ENCODE measurements around the gene MAST2. TPM values are rescaled to one million over a fixed set of nuclear protein-coding genes. Genes with fewer than 3 reads are reported as not detected.

MAST2 gene
- total RNA-seq, 3 donors from 2014 or later: 28.0 to 34.4 (median 31.6) TPM

- H3K4me1 ChIP-seq: no peaks in the 10 kb centered on the region
- H3K27ac ChIP-seq: no peak overlapping the region
- intact Hi-C loops (cut with DNase I; ENCODE audit: low total_unique reads): no loop called here
- TF ChIP-seq CTCF (IDR thresholded peaks at IDR 0.05): no peak
- no peak for TF ChIP-seq POLR2A (IDR thresholded peaks at IDR 0.05)
- TF ChIP-seq POLR2AphosphoS5 (IDR thresholded peaks at IDR 0.05): no peak
- H3K9me3 ChIP-seq: no peaks in the 10 kb centered on the region
- DNase-seq (ENCODE audit: low spot score in 2 of 2): no peak
- H3K4me3 ChIP-seq: no peak overlapping the region
- no peaks in the 10 kb centered on the region for H3K27me3 ChIP-seq
- H3K36me3 ChIP-seq: no peaks in the 10 kb centered on the region
Measured at GRCh38 chr1:45787905-45788304, 15.5 kb upstream of the MAST2 start.

GRCh38 chr1:45789601-45790000 is 13.8 kb upstream of the MAST2 start:
- no peak for TF ChIP-seq POLR2AphosphoS5 (IDR thresholded peaks at IDR 0.05)
- TF ChIP-seq POLR2A (IDR thresholded peaks at IDR 0.05): no peak
- no peak for TF ChIP-seq CTCF (IDR thresholded peaks at IDR 0.05)
- DNase-seq (ENCODE audit: low spot score in 2 of 2): no peak
- H3K36me3 ChIP-seq: no peaks in the 10 kb centered on the region
- intact Hi-C loops (cut with DNase I; ENCODE audit: low total_unique reads): no loop called here
- H3K9me3 ChIP-seq: no peaks in the 10 kb centered on the region
- H3K27ac ChIP-seq: no peak overlapping the region
- H3K27me3 ChIP-seq: no peaks in the 10 kb centered on the region
- H3K4me1 ChIP-seq: no peaks in the 10 kb centered on the region
- H3K4me3 ChIP-seq: no peak overlapping the region

- no peaks in the 10 kb centered on the region for H3K36me3 ChIP-seq
- H3K4me1 ChIP-seq: no peaks in the 10 kb centered on the region
- no peaks in the 10 kb centered on the region for H3K9me3 ChIP-seq
- H3K4me3 ChIP-seq: no peak overlapping the region
- DNase-seq (ENCODE audit: low spot score in 2 of 2): no peak
- H3K27ac ChIP-seq: no peak overlapping the region
- no peaks in the 10 kb centered on the region for H3K27me3 ChIP-seq
- intact Hi-C loops (cut with DNase I; ENCODE audit: low total_unique reads): no loop called here
- TF ChIP-seq POLR2A (IDR thresholded peaks at IDR 0.05): no peak
- TF ChIP-seq CTCF (IDR thresholded peaks at IDR 0.05): no peak
- no peak for TF ChIP-seq POLR2AphosphoS5 (IDR thresholded peaks at IDR 0.05)
Measured at GRCh38 chr1:45792744-45793143, 10.7 kb upstream of the MAST2 start.

- no peaks in the 10 kb centered on the region for H3K9me3 ChIP-seq
- TF ChIP-seq CTCF (IDR thresholded peaks at IDR 0.05): no peak
- no peak overlapping the region for H3K4me3 ChIP-seq
- no peak for DNase-seq (ENCODE audit: low spot score in 2 of 2)
- H3K4me1 ChIP-seq: no peaks in the 10 kb centered on the region
- intact Hi-C loops (cut with DNase I; ENCODE audit: low total_unique reads): no loop called here
- no peaks in the 10 kb centered on the region for H3K27me3 ChIP-seq
- no peak overlapping the region for H3K27ac ChIP-seq
- no peaks in the 10 kb centered on the region for H3K36me3 ChIP-seq
Measured at GRCh38 chr1:45793942-45794604, 9.3 kb upstream of the MAST2 start.

GRCh38 chr1:45796381-45796780 is 7.0 kb upstream of the MAST2 start:
- Histone ChIP-seq H3K9me3 (no peaks in the 10 kb centered on the region), H3K4me3 (no peak overlapping the region), H3K27me3 (no peaks in the 10 kb centered on the region), H3K27ac (no peak overlapping the region), H3K4me1 (no peaks in the 10 kb centered on the region), H3K36me3 (no peaks in the 10 kb centered on the region)
- intact Hi-C loops (cut with DNase I; ENCODE audit: low total_unique reads): no loop called here
- TF ChIP-seq POLR2AphosphoS5 (IDR thresholded peaks at IDR 0.05): no peak
- no peak for TF ChIP-seq CTCF (IDR thresholded peaks at IDR 0.05)
- no peak for TF ChIP-seq POLR2A (IDR thresholded peaks at IDR 0.05)
- DNase-seq (ENCODE audit: low spot score in 2 of 2): no peak

All from breast epithelium (tissue), 4 donors.